Psoas muscle (tissue), 8 donors: ENCODE data around the gene ADA. TPM values are rescaled to one million over a fixed set of nuclear protein-coding genes. Genes with fewer than 3 reads are reported as not detected.
"Not testable (repeated sequence)": the region's sequence is repeated elsewhere in the genome, so short reads cannot be mapped to it uniquely, and the experiment has no call there.

Source experiments
- ATAC-seq, 4 donors: fragments of 200-7000 bp; cut with Tn5 transposase; one replicate each; pipeline ENCODE4 v1.9.1; 2020; ENCODE audit warnings: moderate library complexity in 3 of 4, mild to moderate bottlenecking in 2 of 4
- DNase-seq, 2 donors: peaks; one replicate each; pipeline ENCODE4 v3.0.0-alpha.2; 2020
- H3K27ac ChIP-seq: fragments of 200-600 bp; one replicate; pipeline ENCODE4 v1.8.0; 2022
- H3K27me3 ChIP-seq, 3 donors: fragments of 200-600 bp in 1 of 3; one replicate each; pipeline versions ENCODE4 v1.6.1 to v1.8.0; 2013 to 2022; ENCODE audit warnings: low read length in 2 of 3, mild to moderate bottlenecking in 2 of 3, moderate library complexity in 1 of 3; ENCODE audit not compliant: insufficient read depth in 3 of 3
- H3K36me3 ChIP-seq, 2 donors: fragments of 200-600 bp in 1 of 2; one replicate each; pipeline versions ENCODE4 v1.6.1 to v1.8.0; 2013 to 2022; ENCODE audit warnings: low read depth in 1 of 2, mild to moderate bottlenecking in 1 of 2, moderate library complexity in 1 of 2; ENCODE audit not compliant: insufficient read depth in 1 of 2
- H3K4me1 ChIP-seq: fragments of 200-600 bp; one replicate; pipeline ENCODE4 v1.8.0; 2022
- H3K4me3 ChIP-seq: fragments of 200-600 bp; one replicate; pipeline ENCODE4 v1.8.0; 2022; ENCODE audit warnings: mild to moderate bottlenecking
- H3K9me3 ChIP-seq: fragments of 200-600 bp; one replicate; pipeline ENCODE4 v1.8.0; 2022
- WGBS, 3 donors: extraction: QIAGEN DNeasy Blood & Tissue Kit; methylation state at CpG; one replicate each; pipeline versions ENCODE4 v1.1.6 to v1.1.7; 2013; 5-methylcytosine and 5-hydroxymethylcytosine counted together
- intact Hi-C, 2 donors: fragments of 100-400 bp; cut with DNase I; formaldehyde crosslinking; loops; one replicate each; pipeline versions ENCODE4 v1.11.0 to v1.14.2; 2022
- polyA plus RNA-seq, 3 donors: library from polyadenylated mRNA; stranded (reverse); fragments of 200-250 nt; gene quantifications; one replicate each; pipeline ENCODE4 v1.2.3, GENCODE V29; 2013
- total RNA-seq, 4 donors: library from RNA; stranded (reverse); fragmentation: NEBNext Ultra II Directional in 2 of 4; extraction: Animal tissue kit (Norgen Biotek cat#: 25700) in 2 of 4; gene quantifications; one replicate each; pipeline versions ENCODE4 v1.2.1 to v1.2.4, GENCODE V29; 2021 to 2023
- TF ChIP-seq, protein P1 (sequence below): fragments of 200-600 bp; IDR thresholded peaks from one replicate; pipeline ENCODE4 v1.8.0; 2022; ENCODE audit warnings: antibody characterized with exemption
- donor health status: healthy with polysubstance abuse.
- donor health status: DM: no; HTN: no; CAD: no; lungs with moderate emphysema.
- donor health status: Bipolar disorder and iron deficiency.
- donor health status: healthy.
- donor health status: DM: yes; HTN: yes; CAD: no.
- donor health status: DM: no; HTN: no; CAD: no.
- donor health status: DM: no; HTN: no; CAD: no.
- donor health status: DM: yes; HTN: yes; CAD: no.

Gene ADA
- total and polyA plus RNA-seq, 7 donors, result 3.3 to 5.8 (median 4.2) TPM

DNA sequence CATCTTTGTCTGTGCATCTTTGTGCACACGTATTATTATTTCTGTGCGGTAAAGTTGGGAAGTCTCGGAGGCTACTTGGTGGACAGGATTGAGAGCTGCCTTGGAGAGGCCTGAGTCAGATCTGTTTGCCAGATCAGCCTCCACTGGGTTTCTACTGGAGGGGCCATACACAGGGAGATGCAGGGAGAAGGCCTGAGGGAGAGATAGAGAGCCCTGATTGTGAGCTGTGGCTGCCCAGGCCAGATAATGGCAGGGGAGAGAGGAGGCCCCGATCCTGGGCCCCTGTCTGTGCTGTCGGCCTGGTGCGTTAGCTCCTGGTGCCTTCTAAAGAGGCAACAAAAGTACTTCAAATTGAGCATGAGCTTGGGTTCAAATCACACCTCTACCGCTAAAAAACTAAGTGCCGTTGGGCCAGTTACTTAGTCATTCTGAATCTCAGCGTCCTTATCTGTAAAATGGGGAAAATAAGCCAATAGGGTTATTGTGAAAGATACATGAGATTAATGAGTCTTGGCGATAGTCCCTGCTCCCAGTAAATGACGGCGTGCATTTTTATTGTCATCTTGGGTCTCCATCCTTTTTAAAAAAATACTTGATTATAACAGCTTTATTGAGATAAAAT lies 27.6 kb upstream of the ADA start:
- DNase-seq (no peak), ATAC-seq (no peak)
- H3K9me3 ChIP-seq, result peaks cover 5% of the 10 kb centered on the region
- no peak overlapping the region for H3K27ac ChIP-seq
- TF ChIP-seq, protein P1, sequence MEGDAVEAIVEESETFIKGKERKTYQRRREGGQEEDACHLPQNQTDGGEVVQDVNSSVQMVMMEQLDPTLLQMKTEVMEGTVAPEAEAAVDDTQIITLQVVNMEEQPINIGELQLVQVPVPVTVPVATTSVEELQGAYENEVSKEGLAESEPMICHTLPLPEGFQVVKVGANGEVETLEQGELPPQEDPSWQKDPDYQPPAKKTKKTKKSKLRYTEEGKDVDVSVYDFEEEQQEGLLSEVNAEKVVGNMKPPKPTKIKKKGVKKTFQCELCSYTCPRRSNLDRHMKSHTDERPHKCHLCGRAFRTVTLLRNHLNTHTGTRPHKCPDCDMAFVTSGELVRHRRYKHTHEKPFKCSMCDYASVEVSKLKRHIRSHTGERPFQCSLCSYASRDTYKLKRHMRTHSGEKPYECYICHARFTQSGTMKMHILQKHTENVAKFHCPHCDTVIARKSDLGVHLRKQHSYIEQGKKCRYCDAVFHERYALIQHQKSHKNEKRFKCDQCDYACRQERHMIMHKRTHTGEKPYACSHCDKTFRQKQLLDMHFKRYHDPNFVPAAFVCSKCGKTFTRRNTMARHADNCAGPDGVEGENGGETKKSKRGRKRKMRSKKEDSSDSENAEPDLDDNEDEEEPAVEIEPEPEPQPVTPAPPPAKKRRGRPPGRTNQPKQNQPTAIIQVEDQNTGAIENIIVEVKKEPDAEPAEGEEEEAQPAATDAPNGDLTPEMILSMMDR, result no peak
- H3K36me3 ChIP-seq, result no peaks in the 10 kb centered on the region
- no peak overlapping the region for H3K4me3 ChIP-seq
- no peaks in the 10 kb centered on the region for H3K27me3 ChIP-seq
- WGBS, 3 donors, result 85 to 92% (median 90%) methylated on average over 12 of the region's 12 CpGs
- intact Hi-C loops, result no loop called here
- no peaks in the 10 kb centered on the region for H3K4me1 ChIP-seq

DNA sequence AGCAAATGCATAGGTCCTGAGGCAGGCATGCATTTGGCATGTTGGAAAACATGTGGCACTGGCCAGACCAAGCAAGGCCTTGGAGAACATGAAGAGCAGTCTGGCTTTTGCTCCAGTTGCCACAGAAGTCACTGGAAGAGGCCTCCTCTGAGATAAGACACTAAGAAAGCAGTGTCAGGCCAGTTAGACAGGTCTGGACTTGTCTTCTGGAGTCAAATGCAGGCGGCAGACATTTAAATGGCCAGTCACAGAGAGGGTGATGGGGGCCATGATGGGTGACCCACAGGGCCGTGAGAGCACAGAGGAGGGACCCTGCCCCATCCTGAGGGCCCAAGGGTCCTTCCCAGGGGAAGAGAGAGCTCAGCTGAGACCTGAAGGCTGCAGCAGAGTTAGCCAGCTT lies 26.7 kb upstream of the ADA start:
- Histone ChIP-seq H3K4me3 (no peak overlapping the region), H3K27ac (no peak overlapping the region), H3K27me3 (no peaks in the 10 kb centered on the region), H3K9me3 (peaks cover 5% of the 10 kb centered on the region), H3K36me3 (no peaks in the 10 kb centered on the region), H3K4me1 (no peaks in the 10 kb centered on the region)
- 37 to 90% (median 83%) methylated on average over 2 of the region's 2 CpGs for WGBS, 3 donors
- no peak for ATAC-seq
- no peak for DNase-seq
- TF ChIP-seq, protein P1, result no peak
- intact Hi-C loops, result no loop called here

DNA sequence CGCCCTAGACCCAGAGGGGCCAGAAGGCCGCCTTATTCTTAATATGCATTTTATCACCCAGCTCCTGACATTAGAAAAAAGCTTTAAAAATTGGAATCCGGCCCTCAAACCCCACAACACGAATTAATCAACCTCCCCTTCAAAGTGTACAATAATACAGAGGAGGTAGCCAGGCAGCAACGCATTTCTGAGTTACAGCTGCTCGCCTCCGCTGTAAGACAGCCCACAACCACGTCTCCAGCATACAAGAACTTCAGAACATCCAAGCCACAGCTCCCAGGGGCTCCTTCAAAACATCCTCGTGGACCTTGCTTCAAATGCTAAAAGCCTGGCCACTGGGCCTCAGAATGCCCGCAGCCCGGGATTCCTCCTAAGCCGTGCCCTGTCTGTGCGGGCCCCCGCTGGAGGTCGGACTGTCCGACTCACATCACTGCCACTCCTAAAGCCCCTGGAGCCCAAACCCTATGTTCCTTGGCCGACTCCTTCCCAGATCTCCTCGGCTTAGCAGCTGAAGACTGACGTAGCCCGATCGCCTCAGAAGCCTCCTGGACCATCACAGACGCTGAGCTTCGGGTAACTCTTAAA lies 20.9 kb upstream of the ADA start:
- H3K27ac ChIP-seq, H3K4me1 ChIP-seq, H3K9me3 ChIP-seq, ATAC-seq, H3K36me3 ChIP-seq, DNase-seq, H3K4me3 ChIP-seq, intact Hi-C loops, H3K27me3 ChIP-seq: not testable (repeated sequence)
- 78 to 82% (median 80%) methylated on average over 23 of the region's 23 CpGs for WGBS, 3 donors

DNA sequence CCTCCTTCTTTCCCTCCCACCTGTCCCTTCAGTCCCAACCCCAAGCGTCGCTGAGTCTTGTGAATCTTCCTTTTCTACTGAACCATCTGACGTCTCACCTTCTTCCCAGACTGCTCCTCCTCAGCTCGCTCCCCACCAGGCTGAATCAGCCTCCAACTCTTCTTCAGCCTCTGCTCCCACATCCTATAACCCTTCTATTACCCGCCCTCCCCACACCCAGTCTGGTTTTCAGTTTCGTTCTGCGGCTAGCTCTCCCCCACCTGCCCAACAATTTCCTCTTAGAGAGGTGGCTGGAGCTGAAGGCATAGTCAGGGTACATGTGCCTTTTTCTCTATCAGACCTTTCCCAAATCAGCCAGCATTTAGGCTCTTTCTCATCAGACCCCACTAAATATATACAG lies 20.0 kb upstream of the ADA start:
- H3K36me3 ChIP-seq, DNase-seq, intact Hi-C loops, H3K27ac ChIP-seq, H3K4me1 ChIP-seq, H3K9me3 ChIP-seq, H3K4me3 ChIP-seq, ATAC-seq, H3K27me3 ChIP-seq: not testable (repeated sequence)
- WGBS, 3 donors, result 68 to 83% (median 82%) methylated on average over 6 of the region's 7 CpGs

DNA sequence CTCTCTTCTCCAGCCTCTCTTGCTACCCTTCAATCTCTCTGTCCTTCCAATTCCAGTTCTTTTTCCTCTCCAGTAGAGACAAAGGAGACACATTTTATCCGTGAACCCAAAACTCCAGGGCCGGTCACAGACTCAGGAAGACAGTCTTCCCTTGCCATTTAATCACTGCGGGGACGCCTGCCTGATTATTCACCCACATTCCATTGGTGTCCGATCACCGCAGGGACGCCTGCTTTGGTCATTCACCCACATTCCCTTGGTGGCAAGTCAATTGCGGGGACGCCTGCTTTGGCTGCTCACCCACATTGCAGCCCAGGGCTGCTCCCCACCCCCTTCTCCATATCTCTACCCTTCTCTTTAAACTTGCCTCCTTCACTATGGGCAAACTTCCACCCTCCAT lies 19.4 kb upstream of the ADA start:
- DNase-seq, H3K27ac ChIP-seq, H3K9me3 ChIP-seq, H3K4me1 ChIP-seq, intact Hi-C loops, H3K36me3 ChIP-seq, H3K27me3 ChIP-seq, ATAC-seq, H3K4me3 ChIP-seq: not testable (repeated sequence)
- 44 to 57% (median 47%) methylated on average over 9 of the region's 9 CpGs for WGBS, 3 donors

DNA sequence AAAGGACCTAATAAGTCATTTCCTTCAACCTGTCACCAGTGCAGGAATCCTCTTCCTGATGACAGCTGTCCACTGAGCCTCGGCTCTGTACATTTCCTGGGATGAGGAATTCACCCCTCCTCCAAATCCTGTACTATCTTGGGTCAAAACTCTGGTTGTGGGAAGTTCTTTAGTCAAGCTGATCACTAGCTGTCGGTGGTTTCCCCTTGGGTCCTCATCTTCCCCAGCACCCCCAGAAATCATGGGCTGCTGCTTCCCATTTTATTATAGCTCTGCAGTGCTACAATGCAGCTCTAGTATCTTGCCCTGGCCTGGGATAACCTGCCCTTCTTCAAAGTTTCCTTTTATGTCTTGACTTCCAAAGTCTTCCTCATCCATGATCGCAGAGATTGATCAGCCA lies 14.6 kb upstream of the ADA start:
- H3K27me3 ChIP-seq, result no peaks in the 10 kb centered on the region
- DNase-seq, result no peak
- H3K4me3 ChIP-seq, result no peak overlapping the region
- H3K4me1 ChIP-seq, result no peaks in the 10 kb centered on the region
- intact Hi-C loops, result no loop called here
- 60 to 67% (median 62%) methylated on average over 3 of the region's 3 CpGs for WGBS, 3 donors
- H3K27ac ChIP-seq, result no peak overlapping the region
- H3K36me3 ChIP-seq, result no peaks in the 10 kb centered on the region
- no peaks in the 10 kb centered on the region for H3K9me3 ChIP-seq
- TF ChIP-seq, protein P1, result no peak
- no peak for ATAC-seq
